ELR (cell line): Measurements from ENCODE around the gene OR9A4.

Source experiments
- DNase-seq: peaks from one replicate; pipeline ENCODE4 v3.0.0-alpha.2; 2015; ENCODE audit warnings: low read depth

Gene OR9A4

GRCh38 chr7:141946796-141947195 is 30.6 kb downstream of the OR9A4 start, which contains the start of gene CLEC5A:
TSS of gene CLEC5A (minus strand) at chr7:141946974. CDS start at chr7:141946292, 682 bp downstream.
- no peak for DNase-seq

- no peak for DNase-seq
Measured at GRCh38 chr7:141949021-141949420, 32.8 kb downstream of the OR9A4 start.

GRCh38 chr7:141949451-141949850 is 33.3 kb downstream of the OR9A4 start:
- DNase-seq: no peak

GRCh38 chr7:141949911-141950310 is 33.7 kb downstream of the OR9A4 start:
- DNase-seq: no peak

- no peak for DNase-seq
Measured at GRCh38 chr7:141950806-141951205, 34.6 kb downstream of the OR9A4 start.

GRCh38 chr7:141952461-141952860 is 36.3 kb downstream of the OR9A4 start:
- no peak for DNase-seq

GRCh38 chr7:141954334-141954733 is 38.1 kb downstream of the OR9A4 start:
- DNase-seq: no peak

- peak; percentile 31 for DNase-seq
Measured at GRCh38 chr7:141956084-141956483, 39.9 kb downstream of the OR9A4 start.

GRCh38 chr7:141960687-141961422 is 44.7 kb downstream of the OR9A4 start:
- DNase-seq: no peak
